Measurements from ENCODE around the gene CHID1. TPM values are rescaled to one million over a fixed set of nuclear protein-coding genes. Genes with fewer than 3 reads are reported as not detected.

CHID1 gene
- total RNA-seq, 1 donor: 35.1 TPM

DNA sequence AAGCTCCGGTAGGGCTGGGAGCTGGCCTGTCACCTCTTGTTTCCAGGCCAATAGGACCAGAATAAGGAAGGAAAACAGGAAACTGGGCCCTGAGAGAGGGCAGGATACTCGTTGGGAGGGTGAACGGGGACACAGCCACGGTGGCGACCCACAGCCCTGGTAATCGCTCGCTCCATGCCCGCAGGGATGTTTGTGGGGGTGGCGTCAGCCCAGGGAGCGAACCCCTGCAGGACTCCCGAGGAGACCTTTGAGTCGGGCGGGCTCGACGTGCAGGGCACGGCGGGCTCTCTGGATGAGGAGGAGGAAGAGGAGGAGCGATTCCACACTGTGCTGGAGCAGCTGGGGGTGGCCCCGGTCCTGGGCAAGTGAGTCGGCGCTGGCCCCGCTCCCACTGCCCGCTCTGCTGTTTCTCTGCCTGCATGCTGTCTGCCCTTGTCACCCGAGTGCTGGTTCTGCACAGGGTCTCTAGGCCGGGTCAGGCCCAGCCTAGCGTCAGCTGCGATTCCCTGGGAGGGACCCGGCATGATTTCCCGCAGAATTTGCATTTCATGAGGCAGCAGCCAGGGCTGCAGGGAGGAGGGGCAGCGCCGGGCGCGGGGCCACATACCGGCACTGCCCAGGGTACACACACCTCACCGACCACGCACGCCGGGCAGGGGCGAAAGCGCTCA lies 81.3 kb downstream of the CHID1 start:
- H3K4me3 ChIP-seq (ENCODE audit: low read depth, low read length): peak overlapping the region; percentile 10
- TF ChIP-seq, protein P1, sequence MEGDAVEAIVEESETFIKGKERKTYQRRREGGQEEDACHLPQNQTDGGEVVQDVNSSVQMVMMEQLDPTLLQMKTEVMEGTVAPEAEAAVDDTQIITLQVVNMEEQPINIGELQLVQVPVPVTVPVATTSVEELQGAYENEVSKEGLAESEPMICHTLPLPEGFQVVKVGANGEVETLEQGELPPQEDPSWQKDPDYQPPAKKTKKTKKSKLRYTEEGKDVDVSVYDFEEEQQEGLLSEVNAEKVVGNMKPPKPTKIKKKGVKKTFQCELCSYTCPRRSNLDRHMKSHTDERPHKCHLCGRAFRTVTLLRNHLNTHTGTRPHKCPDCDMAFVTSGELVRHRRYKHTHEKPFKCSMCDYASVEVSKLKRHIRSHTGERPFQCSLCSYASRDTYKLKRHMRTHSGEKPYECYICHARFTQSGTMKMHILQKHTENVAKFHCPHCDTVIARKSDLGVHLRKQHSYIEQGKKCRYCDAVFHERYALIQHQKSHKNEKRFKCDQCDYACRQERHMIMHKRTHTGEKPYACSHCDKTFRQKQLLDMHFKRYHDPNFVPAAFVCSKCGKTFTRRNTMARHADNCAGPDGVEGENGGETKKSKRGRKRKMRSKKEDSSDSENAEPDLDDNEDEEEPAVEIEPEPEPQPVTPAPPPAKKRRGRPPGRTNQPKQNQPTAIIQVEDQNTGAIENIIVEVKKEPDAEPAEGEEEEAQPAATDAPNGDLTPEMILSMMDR (IDR thresholded peaks at IDR 0.05; ENCODE audit: insufficient read depth, low read length): no peak
- no peak for DNase-seq (ENCODE audit: low read depth)

DNA sequence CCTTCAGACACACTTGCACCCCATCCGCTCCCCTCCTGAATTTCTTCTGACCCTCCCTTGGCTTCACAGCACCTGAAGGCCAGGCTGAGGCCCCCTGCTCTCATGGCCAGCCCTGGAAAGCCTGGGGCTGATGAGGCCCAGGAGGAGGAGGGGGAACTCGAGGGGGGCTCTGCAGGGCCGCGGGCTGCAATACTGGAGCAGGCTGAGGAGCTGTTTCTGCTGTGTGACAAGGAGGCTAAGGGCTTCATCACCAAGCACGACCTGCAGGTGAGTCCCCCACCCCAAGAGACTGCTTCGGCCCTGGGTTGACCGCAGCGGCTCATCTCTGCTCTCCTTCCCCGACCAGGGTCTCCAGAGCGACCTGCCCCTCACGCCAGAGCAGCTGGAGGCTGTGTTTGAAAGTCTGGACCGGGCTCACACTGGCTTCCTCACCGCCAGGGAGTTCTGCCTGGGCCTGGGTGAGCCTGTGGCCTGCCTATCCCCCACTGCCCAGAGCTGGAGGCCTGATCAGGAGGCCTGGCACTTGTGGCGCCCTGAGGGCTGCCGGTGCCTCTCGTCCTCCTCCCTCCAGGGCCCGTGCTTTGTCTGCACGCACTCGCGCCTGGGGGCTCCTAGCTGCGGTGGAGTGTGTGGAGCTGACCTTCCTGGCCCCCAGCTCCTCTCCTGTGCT lies 82.0 kb downstream of the CHID1 start:
- DNase-seq (ENCODE audit: low read depth): no peak
- TF ChIP-seq, protein P1 (IDR thresholded peaks at IDR 0.05; ENCODE audit: insufficient read depth, low read length): no peak
- no peak overlapping the region for H3K4me3 ChIP-seq (ENCODE audit: low read depth, low read length)

DNA sequence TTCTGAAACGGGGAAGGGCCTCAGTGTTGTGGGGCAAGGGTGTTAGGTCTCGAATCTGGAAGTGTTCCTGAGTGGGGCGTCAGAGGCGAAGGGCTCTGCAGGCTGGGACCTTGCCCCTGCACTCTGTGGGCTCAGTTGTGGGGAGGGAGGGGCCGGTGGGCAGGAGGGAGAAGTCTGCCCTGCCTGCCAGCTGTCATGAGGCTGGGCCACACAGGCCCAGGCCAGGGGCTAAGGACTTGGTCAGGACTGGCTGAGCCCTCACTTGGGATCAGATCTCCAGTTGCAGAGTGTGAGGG lies 82.8 kb downstream of the CHID1 start, which contains the start of gene CRACR2B:
Gene CRACR2B (plus strand): TSS at position 23 of the 296 bp plus-strand sequence. CDS start 689 bp downstream, outside the sequence.
- peak within 1 kb of the TSS; percentile 9 for H3K4me3 ChIP-seq (ENCODE audit: low read depth, low read length)
- TF ChIP-seq, protein P1 (IDR thresholded peaks at IDR 0.05; ENCODE audit: insufficient read depth, low read length): no peak

DNA sequence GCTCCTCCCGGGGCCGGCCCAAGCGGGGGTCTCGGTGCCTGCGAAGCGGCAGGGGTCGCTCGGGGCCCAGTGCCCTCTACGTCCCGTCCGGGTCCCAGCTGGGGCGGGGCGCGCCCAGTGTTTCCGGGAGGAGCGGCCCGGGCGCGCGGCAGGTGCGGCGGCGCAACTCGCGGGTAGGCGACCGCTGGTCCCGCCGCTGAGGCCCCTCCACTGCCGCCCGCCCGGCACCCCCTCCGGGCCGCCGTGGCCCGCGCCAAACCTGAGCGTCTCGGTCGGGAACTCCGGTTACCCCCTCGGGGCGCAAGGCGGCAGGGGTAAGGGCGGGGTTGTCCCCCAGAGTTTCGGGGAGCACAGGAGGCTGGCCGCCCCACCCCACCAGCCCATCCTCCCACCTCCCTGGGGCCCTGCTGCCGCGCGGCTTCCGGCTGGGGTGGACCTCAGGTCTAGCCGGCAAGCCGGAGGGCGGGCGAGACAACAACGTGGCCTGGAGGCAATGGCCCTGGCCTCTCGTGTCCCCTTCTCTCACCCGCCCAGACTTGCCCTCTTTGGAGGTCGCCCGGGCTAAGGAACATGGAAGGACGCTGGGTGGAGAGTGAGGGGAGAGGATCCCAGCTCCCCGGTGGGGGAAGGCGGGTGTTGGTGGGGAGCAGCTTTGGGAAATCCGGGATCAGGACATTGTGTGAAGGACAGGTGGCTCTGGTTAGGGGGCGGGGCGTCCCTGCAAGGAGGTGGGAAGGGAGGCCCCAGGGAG lies 83.3 kb downstream of the CHID1 start:
- H3K4me3 ChIP-seq (ENCODE audit: low read depth, low read length): peak overlapping the region; percentile 9
- DNase-seq (ENCODE audit: low read depth): no peak
- TF ChIP-seq, protein P1 (IDR thresholded peaks at IDR 0.05; ENCODE audit: insufficient read depth, low read length): no peak

More for the DNA sequence above, 82.8 kb downstream of the CHID1 start, which contains the start of gene CRACR2B:
- no peak for DNase-seq (ENCODE audit: low read depth)

DNA sequence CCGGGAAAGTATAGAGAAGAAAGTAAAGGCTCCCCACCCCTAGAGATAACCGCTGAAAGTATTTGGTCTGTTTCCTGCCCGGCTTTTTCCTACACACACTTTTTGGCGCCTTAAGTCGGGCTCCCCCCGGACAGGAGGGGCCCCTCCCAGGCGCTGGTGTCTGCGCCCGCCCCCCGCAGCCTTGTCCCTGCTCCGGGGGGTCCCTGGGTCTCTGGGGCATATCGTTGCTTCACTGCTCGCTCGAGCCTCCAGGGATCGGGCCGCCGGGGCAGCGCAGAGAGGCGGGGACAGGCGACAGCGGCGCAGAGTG lies 83.8 kb downstream of the CHID1 start:
- DNase-seq (ENCODE audit: low read depth): no peak
- H3K4me3 ChIP-seq (ENCODE audit: low read depth, low read length): peak overlapping the region; percentile 9
- TF ChIP-seq, protein P1 (IDR thresholded peaks at IDR 0.05; ENCODE audit: insufficient read depth, low read length): no peak

DNA sequence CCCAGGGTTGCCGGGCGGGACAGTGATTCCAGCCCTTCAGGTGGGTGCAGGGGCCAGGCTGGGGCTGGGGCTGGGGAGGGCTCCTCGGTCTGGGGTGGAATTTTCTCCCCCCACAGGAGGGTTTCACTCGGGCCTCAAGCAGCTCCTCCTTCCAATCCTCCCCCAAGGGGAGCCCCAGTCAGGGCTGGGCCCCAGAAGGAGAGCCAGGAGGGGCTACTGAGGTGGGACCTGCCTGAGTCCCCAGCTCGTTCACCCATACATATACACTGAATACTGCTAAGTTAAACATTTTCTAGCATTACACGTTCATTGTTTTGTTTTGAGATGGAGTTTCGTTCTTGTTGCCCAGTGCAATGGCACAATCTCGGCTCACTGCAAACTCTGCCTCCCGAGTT lies 84.4 kb downstream of the CHID1 start:
- TF ChIP-seq, protein P1 (IDR thresholded peaks at IDR 0.05; ENCODE audit: insufficient read depth, low read length): no peak
- DNase-seq (ENCODE audit: low read depth): no peak
- H3K4me3 ChIP-seq (ENCODE audit: low read depth, low read length): no peak overlapping the region
